GM19238 (cell line): ENCODE measurements around the gene SGSH.
"Not testable (repeated sequence)": the region's sequence is repeated elsewhere in the genome, so short reads cannot be mapped to it uniquely, and the experiment has no call there.

Experiments
- DNase-seq: peaks from one replicate; pipeline ENCODE4 v3.0.0; 2011; ENCODE audit warnings: low spot score; ENCODE audit not compliant: insufficient read length

Gene SGSH

DNA sequence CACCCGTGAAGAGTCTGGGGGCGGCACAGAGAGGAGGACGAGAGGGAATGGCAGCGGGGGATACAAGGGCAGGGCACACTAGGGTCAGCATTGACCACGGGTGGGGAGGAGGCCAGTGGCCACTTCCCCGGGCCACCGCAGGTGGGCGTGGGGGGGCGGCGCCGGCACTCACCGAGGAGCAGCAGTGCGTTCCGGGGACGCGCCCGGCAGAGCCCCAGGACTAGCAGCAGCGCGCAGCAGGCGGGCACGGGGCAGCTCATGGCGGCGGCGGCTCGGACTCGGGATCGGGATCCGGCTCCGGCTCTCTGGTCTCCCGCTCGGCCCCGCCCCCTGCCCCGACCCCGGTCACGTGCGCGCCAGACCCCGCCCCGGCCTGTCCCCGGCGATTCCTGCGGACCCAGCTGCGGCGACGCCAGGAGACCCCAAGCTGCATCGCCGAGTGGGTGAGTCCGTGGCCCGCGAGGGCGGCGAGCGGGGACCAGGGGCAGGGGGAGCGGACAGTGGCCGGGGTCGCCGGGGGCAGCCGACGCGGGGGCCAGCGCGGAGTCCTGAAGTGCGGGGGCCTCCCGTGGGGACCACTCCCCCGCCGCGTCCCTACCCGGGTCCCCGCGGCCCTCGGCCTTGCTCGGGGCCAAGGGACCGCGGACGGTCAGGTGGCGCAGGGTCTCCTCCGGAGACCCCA is at the start of gene SGSH, which contains the start of gene SLC26A11:
SGSH (minus strand) TSS at position 280 of the 682 bp plus-strand sequence; CDS start at position 260, 20 bp downstream.
SLC26A11 (plus strand) TSS at position 374 of the 682 bp plus-strand sequence. CDS start 1,134 bp downstream, outside the sequence.
- DNase-seq: peak; percentile 86

- DNase-seq: no peak
Observed at GRCh38 chr17:80269405-80269807, 49.3 kb upstream of the SGSH start.

GRCh38 chr17:80268427-80268826 is 48.3 kb upstream of the SGSH start:
- no peak for DNase-seq

DNA sequence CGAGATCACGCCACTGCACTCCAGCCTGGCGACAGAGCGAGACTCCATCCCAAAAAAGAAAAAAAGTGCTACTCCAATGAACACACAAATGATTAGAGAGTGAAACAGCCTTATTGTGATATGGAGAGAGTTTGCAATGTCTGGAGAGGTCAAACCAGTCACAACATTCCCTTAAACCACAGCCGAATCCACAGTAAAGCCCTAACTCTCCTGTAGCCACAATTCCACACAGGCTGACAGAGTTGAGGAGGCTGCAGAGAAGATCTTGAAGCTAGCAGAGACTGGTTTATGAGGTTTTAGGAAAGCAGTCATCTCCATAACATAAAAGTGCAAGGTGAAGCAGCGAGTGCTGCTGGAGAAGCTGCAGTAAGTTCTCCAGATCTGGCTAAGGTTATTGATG is 47.3 kb upstream of the SGSH start:
- DNase-seq: no peak

GRCh38 chr17:80265205-80266068 is 45.3 kb upstream of the SGSH start:
- peak; percentile 56 for DNase-seq

- peak; percentile 40 for DNase-seq
Observed at GRCh38 chr17:80264205-80265075, 44.3 kb upstream of the SGSH start.

GRCh38 chr17:80263253-80264204 is 43.4 kb upstream of the SGSH start:
- peak; percentile 86 for DNase-seq

DNA sequence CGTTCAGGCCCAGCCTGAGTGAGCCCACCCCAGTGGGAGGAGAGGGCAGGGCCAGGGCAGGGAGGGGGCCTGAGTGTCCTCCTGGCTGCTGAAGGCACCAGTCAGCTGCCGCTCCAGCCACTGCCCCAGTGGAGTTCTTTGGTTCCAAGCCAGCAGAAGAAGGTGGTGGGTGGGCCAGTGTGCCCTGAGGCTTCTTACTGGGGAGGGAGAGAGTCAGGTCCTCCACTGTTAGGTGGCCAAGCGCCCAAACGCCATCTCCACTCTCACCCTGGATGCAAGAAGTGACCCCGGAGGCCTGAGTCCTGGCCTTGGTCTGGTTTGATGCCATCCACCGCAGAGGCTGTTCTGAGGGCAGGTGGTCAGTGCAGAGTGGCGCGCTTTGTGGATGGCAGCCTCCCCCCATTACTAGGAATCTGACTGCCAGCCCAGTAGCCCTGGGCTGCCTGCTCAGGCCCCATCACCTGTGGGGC is 42.7 kb upstream of the SGSH start:
- DNase-seq: no peak

GRCh38 chr17:80262291-80262690 is 42.2 kb upstream of the SGSH start:
- DNase-seq: no peak

DNA sequence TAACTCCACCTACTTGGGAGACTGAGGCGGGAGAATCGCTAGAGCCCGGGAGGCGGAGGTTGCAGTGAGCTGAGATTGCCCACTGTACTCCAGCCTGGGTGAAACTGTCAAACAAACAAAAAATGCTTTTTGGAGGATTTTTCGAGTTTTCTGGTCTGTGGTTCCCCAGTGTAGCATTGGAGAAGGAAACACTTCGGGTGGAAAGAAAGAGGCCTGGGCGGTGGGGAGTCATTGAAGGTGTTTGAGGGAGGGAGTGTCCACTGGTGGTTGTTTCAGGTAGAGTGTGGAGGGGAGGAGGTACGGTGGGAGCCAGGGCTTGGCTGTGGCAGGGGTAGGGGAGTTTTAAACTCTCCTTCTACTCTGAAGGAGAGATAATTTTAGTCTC is 41.8 kb upstream of the SGSH start:
- DNase-seq: no peak

DNA sequence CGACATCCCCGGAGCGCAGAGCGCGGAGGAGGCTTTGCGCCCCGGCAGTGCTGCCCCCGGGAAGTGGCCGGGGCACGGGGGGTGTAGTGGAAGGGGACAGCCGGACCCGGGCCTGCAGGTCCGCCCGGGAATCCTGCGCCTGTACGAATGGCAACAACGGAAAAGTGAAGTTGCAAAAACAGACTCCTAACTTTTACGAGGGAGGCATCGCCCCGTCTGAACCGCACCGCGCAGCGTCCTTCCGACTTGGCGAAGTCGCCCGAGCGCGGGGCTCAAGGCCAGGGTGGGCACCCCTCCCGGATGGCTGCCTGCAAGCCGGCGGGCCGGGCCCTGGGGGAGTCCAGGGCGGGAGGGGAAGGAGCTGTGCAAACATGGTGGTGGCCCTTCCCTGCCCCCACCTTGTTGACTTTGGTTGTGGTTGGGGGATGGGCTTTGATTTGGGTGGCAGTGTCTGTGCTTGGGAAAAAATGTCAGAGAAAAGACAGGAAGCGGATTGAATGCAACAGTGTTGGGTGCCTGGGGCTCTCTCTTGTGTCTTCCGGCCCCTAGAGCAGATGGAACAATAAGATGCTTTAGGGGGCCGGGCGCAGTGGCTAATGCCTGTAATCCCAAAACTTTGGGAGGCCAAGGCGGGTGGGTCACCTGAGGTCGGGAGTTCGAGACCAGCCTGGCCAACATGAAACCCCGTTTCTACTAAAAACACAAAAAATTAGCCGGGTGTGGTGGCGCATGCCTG is 41.2 kb upstream of the SGSH start:
- no peak for DNase-seq

DNA sequence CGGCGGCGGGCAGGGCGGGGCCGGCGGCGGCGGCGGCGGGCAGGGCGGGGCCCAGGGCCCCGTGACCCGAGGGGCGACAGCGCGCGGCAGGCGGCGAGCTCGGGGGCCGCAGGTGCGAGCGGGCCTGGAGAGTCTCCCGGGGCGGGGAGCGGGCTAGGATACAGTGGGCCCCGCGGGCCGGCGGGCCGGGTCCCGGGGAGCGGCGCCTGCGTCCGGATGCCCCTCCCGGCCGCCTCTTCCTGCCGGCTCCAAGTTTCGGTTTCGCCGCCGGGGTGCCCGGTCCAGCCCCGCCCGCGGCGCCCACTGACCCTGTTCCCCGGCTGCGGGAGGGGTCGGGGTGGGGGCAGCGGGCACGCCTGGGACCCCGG is 40.6 kb upstream of the SGSH start, which contains the start of gene RNF213:
RNF213 (plus strand) TSS at position 62 of the 368 bp plus-strand sequence. CDS start 2,830 bp downstream, outside the sequence.
- DNase-seq: peak; percentile 78

DNA sequence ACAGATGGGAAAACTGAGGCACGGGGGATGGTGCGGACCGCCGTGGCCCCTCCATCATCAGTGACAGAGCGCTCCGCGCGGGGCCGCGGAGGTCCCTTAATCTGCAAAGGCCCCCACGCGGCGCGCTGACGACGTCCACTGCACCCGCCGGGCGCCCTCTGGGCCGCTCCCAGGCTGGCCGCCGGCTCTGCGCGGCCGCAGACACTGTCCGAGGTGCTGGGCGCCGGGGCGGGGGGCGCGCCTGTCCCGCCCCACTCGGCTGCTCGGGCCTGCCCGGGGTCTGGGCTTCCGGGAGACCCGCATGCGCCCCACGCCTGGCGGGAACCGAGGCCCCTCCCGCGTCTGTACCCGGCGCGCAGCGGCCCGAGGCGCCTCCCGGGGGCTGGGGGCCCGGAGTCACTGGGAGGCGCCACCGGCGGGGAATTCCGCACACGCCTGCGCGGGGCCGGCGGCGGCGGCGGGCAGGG is 40.0 kb upstream of the SGSH start:
- DNase-seq: peak; percentile 87

GRCh38 chr17:80259457-80260068 is 39.4 kb upstream of the SGSH start:
- no peak for DNase-seq

GRCh38 chr17:80258296-80258695 is 38.2 kb upstream of the SGSH start:
- not testable (repeated sequence) for DNase-seq

GRCh38 chr17:80257716-80258213 is 37.6 kb upstream of the SGSH start:
- DNase-seq: no peak

- DNase-seq: no peak
Observed at GRCh38 chr17:80256034-80256350, 35.9 kb upstream of the SGSH start.

DNA sequence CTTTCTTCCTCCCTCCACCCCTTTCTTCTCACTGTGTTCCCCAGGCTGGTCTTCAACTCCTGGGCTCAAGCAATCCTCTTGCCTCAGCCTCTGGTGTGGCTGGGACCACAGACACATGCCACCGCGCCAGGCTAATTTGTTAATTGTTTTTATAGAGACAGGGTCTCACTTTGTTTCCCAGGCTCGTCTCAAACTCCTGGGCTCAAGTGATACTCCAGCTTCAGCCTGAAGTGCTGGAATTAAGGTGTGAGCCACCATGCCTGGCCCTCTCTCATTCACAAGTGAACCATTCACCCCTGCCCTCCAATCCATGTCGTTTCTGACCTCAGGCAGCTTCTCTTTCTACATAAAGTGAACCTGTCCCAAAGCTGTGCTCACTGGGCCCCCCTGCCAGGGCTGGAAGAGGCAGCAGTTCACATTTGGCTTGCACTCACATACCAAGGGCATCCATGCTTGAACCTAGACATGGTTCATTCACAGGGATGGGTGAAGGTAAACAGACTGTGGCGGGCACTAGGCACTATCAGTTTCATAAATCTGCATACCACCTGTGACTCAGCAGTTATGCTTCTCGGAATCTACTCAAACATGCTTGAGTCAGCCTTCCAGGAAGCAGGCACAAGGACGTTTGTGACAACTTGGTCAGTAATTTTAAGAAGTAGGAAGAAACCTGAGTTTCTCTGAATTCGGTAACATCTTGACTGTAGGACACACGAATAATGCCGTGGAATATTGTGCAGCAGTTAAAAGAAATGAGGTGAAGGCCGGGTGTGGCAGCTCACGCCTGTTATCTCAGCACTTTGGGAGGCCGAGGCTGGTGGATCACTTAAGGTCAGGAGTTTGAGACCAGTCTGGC is 34.5 kb upstream of the SGSH start:
- DNase-seq: peak; percentile 52
